Retinal pigment epithelial cell (primary cell): ENCODE measurements around the gene PCNX2.

ENCODE experiments used
- DNase-seq: peaks from one replicate; pipeline ENCODE4 v3.0.0-alpha.2; 2010; ENCODE audit warnings: low read depth
- H3K4me3 ChIP-seq: 2 replicates; pipeline ENCODE4 v1.5.1; 2011; ENCODE audit warnings: mild to moderate bottlenecking, low read length, control low read depth, moderate library complexity
- TF ChIP-seq, protein P1 (sequence below): conservative IDR thresholded peaks from 2 replicates; pipeline ENCODE4 v1.5.1; 2011; ENCODE audit warnings: low read depth, low read length, control low read depth, inconsistent platforms

Gene PCNX2

DNA sequence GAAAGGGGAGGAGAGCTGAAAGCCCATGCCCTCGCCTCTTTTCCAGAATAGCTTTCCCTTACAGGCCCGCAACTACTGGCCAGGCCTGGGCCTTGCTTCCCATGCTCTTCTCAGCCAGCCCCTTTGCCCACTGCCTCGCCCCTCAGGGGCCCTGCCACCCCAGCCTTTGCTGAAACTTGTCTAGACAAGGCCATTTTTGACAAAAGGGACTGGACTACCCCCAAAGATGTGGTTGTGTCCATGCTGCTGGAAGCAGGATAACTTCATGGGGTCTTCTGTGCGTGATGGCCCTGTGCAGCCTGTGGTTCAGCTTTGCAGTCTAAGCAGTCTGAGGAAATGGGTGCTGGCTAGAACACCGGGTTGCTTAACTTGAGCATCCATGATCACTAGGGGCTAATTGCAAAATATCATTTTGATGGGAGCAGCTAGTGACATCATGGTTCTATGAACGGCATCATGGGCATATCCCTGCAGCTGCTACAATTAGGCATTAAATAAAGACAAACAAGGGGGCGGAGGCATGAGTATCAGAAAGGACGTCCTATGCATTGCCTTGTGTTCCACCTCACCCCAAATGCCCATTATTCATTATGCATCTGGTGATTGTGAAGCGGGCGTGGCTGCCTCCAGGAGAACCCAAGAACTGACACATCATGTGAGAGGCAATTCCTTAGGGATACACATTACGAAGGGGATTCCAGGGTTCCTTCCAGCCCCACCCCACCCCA, 308.3 kb downstream of the PCNX2 start:
- TF ChIP-seq, protein P1, sequence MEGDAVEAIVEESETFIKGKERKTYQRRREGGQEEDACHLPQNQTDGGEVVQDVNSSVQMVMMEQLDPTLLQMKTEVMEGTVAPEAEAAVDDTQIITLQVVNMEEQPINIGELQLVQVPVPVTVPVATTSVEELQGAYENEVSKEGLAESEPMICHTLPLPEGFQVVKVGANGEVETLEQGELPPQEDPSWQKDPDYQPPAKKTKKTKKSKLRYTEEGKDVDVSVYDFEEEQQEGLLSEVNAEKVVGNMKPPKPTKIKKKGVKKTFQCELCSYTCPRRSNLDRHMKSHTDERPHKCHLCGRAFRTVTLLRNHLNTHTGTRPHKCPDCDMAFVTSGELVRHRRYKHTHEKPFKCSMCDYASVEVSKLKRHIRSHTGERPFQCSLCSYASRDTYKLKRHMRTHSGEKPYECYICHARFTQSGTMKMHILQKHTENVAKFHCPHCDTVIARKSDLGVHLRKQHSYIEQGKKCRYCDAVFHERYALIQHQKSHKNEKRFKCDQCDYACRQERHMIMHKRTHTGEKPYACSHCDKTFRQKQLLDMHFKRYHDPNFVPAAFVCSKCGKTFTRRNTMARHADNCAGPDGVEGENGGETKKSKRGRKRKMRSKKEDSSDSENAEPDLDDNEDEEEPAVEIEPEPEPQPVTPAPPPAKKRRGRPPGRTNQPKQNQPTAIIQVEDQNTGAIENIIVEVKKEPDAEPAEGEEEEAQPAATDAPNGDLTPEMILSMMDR, result no peak
- H3K4me3 ChIP-seq, result no peak overlapping the region
- no peak for DNase-seq

DNA sequence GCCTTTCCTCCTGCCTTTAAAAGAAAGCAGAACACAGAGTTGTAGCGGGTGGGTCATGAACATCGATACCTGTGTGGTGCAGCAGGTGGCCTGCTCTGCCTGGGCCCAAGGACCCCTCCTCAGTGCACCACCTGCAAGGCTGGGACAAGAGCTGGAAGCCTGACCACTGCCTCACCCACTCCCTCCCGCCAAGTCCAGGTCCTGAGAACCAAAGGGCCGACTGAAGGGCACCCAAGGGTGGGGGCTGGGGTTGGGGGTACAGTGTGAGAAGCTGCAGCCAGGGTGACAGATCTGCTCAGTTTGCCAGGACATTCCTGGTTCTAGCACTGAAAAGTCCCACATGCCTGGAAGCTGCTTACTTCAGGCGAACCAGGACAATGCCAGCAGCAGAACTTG, 309.0 kb downstream of the PCNX2 start:
- TF ChIP-seq, protein P1, result no peak
- H3K4me3 ChIP-seq, result no peak overlapping the region
- no peak for DNase-seq

DNA sequence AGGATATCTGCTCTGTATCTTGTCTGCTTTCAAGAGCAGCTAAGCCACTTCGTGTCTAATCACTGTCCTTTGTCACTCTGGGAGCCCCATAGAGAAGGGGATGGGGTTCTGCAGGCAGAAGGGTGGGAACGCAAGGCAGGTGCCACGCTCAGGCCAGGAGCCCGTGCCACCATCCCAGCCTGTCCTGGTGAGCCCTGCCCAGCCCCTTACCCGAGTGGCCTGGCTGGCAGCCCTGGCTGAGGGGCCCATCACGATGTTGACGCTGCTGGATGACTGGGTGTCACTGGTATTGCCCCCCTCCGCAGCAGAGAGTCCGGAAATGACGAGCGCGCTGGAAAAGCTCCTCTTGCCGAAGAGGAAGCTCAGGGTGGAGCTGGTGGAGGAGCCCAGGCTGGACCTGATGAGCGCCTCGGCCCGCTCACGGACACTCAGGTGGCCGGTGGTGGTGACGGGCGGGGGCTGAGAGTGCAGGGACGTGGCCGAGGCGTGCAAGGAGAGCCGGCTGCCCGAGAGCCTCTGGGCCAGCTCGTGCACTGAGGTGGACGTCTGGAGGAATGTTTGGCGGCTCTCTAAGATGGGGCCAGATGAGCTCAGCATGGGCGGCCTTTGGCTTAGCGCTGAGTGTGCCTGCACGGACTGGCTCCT, 309.5 kb downstream of the PCNX2 start:
- DNase-seq, result no peak
- TF ChIP-seq, protein P1, result no peak
- H3K4me3 ChIP-seq, result no peak overlapping the region

DNA sequence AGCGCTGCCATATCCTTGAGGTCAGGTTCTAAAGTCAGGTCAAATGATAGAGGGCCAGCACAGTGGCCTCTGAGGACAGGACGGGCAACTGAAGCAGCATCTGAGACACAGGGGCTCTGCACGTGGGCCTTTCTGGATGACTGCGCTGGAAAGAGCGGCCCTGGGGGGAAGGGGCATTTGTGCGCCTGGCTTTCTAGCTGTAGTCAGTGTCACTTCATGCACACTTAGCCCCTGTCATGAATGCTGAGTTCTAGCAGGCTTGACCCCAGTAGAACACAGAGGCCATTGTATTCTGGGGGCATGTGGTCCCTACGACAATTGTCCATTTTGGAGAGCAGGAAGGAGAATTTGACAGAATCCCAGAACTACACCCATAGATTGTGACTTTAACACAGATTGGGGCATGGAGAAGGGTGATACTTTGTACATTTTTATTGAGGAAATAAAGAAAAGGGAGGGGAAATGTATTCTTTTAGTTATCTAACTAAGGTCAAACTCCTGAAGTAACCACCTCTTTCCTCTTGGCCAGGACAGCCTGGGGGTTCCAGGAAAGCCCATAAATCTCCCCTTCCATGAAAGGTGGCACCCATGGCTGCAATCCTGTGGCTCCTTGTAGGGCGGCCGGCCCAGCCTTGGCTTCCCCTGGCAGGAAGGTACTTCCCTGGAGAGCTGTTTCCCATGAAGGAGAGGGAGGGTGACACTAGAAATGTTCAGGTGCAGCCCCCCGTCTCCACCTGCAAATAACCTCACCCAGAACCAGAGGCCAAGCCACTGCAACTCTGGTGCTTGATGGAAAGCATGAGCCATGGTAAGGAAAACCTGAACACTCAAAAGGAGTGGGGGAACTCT, 310.7 kb downstream of the PCNX2 start:
- H3K4me3 ChIP-seq, result no peak overlapping the region
- TF ChIP-seq, protein P1, result no peak
- no peak for DNase-seq

DNA sequence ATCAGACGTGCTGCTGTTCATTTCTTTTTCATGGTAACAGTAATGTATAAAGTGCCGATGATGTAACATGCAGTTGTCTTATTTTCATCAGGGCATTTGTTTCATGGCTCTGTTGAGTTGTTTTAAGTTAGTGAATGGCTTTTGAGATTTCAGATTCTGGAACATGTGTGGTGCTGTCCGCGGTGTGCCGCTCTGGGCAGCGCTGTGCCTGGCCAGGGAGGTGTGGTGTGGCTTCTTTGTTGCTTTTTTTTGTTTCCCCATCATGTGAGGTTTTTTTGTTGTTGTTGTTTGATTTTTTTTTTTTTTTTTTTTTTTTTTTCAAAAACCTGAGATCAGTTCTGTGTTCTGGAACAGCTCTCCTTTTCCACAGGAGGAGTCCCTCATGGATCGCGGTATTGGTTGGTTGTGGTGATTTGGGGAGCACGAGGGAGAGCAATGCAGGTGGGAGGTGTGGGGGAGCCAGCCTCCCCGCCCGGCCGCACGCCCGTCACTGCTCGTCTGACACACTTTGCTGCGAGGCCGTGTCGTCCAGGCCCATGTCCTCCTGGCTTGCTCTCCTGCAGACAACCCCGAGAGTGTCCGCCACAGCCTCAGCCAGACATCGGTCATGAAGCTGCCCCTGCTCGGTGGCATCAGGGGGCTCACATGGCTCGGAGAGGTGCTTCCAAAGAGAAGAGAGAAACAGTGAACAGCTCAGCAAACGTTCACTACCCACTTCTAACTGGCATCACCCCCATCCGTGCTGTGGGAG, 311.5 kb downstream of the PCNX2 start:
- no peak overlapping the region for H3K4me3 ChIP-seq
- no peak for DNase-seq
- TF ChIP-seq, protein P1, result no peak

DNA sequence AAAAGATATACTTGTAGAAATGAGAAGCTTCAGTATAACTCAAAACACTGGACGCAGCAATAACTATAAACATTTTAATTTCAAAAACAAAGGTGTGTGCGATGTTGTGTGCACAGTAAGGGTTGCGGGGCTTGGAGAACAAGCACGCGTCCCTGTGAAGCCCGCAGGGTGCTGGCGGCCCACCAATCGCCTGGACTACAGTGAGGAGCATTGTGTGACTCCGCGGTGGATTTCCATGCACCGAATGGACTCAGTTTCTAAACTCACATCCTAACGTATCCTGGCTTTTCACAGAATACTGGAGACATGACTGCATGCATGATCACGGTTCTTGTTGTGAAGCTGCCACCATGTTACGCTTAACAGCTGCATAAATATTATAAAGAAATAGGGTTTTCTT, 312.1 kb downstream of the PCNX2 start:
- DNase-seq, result no peak
- H3K4me3 ChIP-seq, result no peak overlapping the region
- TF ChIP-seq, protein P1, result no peak
